Stimulated activated CD8-positive, alpha-beta memory T cell treated with anti-CD3 and anti-CD28 coated beads, Interleukin-7, amount 100 ng/mL, for 24 hours (primary cell): ENCODE measurements around the gene PMEL.
"Not testable (repeated sequence)": the region's sequence is repeated elsewhere in the genome, so short reads cannot be mapped to it uniquely, and the experiment has no call there.

Experiments used
- DNase-seq: peaks from one replicate; pipeline ENCODE4 v3.0.0-alpha.2; 2020; ENCODE audit warnings: low read depth

PMEL gene

GRCh38 chr12:55922126-55922525, 43.7 kb downstream of the PMEL start:
- no peak for DNase-seq

GRCh38 chr12:55919032-55919431, 46.8 kb downstream of the PMEL start:
- DNase-seq: not testable (repeated sequence)

- no peak for DNase-seq
Measured at GRCh38 chr12:55915482-55915859, 50.4 kb downstream of the PMEL start.

- DNase-seq: no peak
Measured at GRCh38 chr12:55912908-55913307, 52.9 kb downstream of the PMEL start.

GRCh38 chr12:55909513-55909884, 56.3 kb downstream of the PMEL start:
- DNase-seq: no peak

- DNase-seq: no peak
Measured at GRCh38 chr12:55908726-55909512, 56.9 kb downstream of the PMEL start.

GRCh38 chr12:55906056-55906455, 59.8 kb downstream of the PMEL start:
- no peak for DNase-seq
